Endothelial cell (in vitro differentiated cells): ENCODE measurements around the gene MAB21L2. TPM values are rescaled to one million over a fixed set of nuclear protein-coding genes. Genes with fewer than 3 reads are reported as not detected.
"Not testable (repeated sequence)": the region's sequence is repeated elsewhere in the genome, so short reads cannot be mapped to it uniquely, and the experiment has no call there.

ENCODE experiments used
- DNase-seq: peaks from one replicate; pipeline ENCODE4 v3.0.0; 2021; ENCODE audit warnings: low spot score
- H3K27ac Mint-ChIP-seq: one replicate; pipeline ENCODE4 v1.8.0; 2021; ENCODE audit warnings: mixed read lengths, inconsistent platforms; ENCODE audit not compliant: unreplicated experiment
- H3K27me3 Mint-ChIP-seq: one replicate; pipeline ENCODE4 v1.8.0; 2021; ENCODE audit warnings: mild to moderate bottlenecking, moderate library complexity, mixed read lengths, inconsistent platforms; ENCODE audit not compliant: unreplicated experiment
- H3K36me3 Mint-ChIP-seq: one replicate; pipeline ENCODE4 v1.8.0; 2021; ENCODE audit warnings: mild to moderate bottlenecking, low read depth, mixed read lengths, inconsistent platforms; ENCODE audit not compliant: unreplicated experiment
- H3K4me1 Mint-ChIP-seq: one replicate; pipeline ENCODE4 v1.8.0; 2021; ENCODE audit warnings: mild to moderate bottlenecking, mixed read lengths, inconsistent platforms; ENCODE audit not compliant: unreplicated experiment
- H3K4me3 Mint-ChIP-seq: one replicate; pipeline ENCODE4 v1.8.0; 2021; ENCODE audit warnings: mild to moderate bottlenecking, mixed read lengths, inconsistent platforms; ENCODE audit not compliant: unreplicated experiment
- H3K9me3 Mint-ChIP-seq: one replicate; pipeline ENCODE4 v1.8.0; 2021; ENCODE audit warnings: mixed read lengths, inconsistent platforms; ENCODE audit not compliant: unreplicated experiment
- CTCF ChIP-seq: fragments of 200-600 bp; sonication (generic); IDR thresholded peaks from one replicate; pipeline ENCODE4 v1.5.0; 2021; ENCODE audit warnings: antibody characterized with exemption; ENCODE audit not compliant: unreplicated experiment
- total RNA-seq: library from RNA; stranded (reverse); fragmentation: NEBNext Ultra II Directional; extraction: Animal tissue kit (Norgen Biotek cat#: 25700); gene quantifications from one replicate; pipeline ENCODE4 v1.2.1, GENCODE V29; 2021; ENCODE audit not compliant: unreplicated experiment

The MAB21L2 gene
- total RNA-seq, 1 donor from 2014 or later: not detected

- Mint-ChIP-seq H3K4me3 (no peak overlapping the region), H3K36me3 (peaks cover 3% of the 10 kb centered on the region), H3K27ac (no peak overlapping the region), H3K4me1 (no peaks in the 10 kb centered on the region), H3K9me3 (no peaks in the 10 kb centered on the region), H3K27me3 (no peaks in the 10 kb centered on the region)
- no peak for DNase-seq
- no peak for TF ChIP-seq CTCF
Measured at GRCh38 chr4:150561143-150561737, 20.7 kb upstream of the MAB21L2 start.

- Mint-ChIP-seq H3K36me3 (peaks cover 3% of the 10 kb centered on the region), H3K4me3 (no peak overlapping the region), H3K27ac (no peak overlapping the region), H3K27me3 (no peaks in the 10 kb centered on the region), H3K9me3 (no peaks in the 10 kb centered on the region), H3K4me1 (no peaks in the 10 kb centered on the region)
- DNase-seq: no peak
- no peak for TF ChIP-seq CTCF
Measured at GRCh38 chr4:150562250-150562649, 19.7 kb upstream of the MAB21L2 start.

GRCh38 chr4:150562751-150563150 is 19.2 kb upstream of the MAB21L2 start:
- Mint-ChIP-seq H3K27me3 (no peaks in the 10 kb centered on the region), H3K4me1 (no peaks in the 10 kb centered on the region), H3K9me3 (no peaks in the 10 kb centered on the region)

GRCh38 chr4:150564967-150565366 is 17.0 kb upstream of the MAB21L2 start:
- not testable (repeated sequence) for H3K27ac Mint-ChIP-seq, H3K4me1 Mint-ChIP-seq, H3K4me3 Mint-ChIP-seq, H3K27me3 Mint-ChIP-seq, H3K9me3 Mint-ChIP-seq, H3K36me3 Mint-ChIP-seq, DNase-seq

More at GRCh38 chr4:150562751-150563150, 19.2 kb upstream of the MAB21L2 start:
- no peak for TF ChIP-seq CTCF
- Mint-ChIP-seq H3K27ac (no peak overlapping the region), H3K4me3 (no peak overlapping the region), H3K36me3 (peaks cover 3% of the 10 kb centered on the region)
- DNase-seq: no peak

GRCh38 chr4:150567070-150567469 is 14.9 kb upstream of the MAB21L2 start:
- DNase-seq: no peak

More at GRCh38 chr4:150567070-150567469, 14.9 kb upstream of the MAB21L2 start:
- no peak overlapping the region for H3K27ac Mint-ChIP-seq
- no peaks in the 10 kb centered on the region for H3K9me3 Mint-ChIP-seq
- no peaks in the 10 kb centered on the region for H3K27me3 Mint-ChIP-seq
- TF ChIP-seq CTCF: no peak
- no peaks in the 10 kb centered on the region for H3K4me1 Mint-ChIP-seq
- no peak overlapping the region for H3K4me3 Mint-ChIP-seq
- H3K36me3 Mint-ChIP-seq: peaks cover 3% of the 10 kb centered on the region
